DMS153 (cell line): Measurements from ENCODE around the gene NUDT2.
"Not testable (repeated sequence)": the region's sequence is repeated elsewhere in the genome, so short reads cannot be mapped to it uniquely, and the experiment has no call there.

Experiments
- DNase-seq: peaks from one replicate; lab custom pipeline; 2025; lab: John Stamatoyannopoulos, UW

NUDT2 gene

GRCh38 chr9:34335376-34335775 is 6.0 kb downstream of the NUDT2 start:
- no peak for DNase-seq

GRCh38 chr9:34337403-34337802 is 8.0 kb downstream of the NUDT2 start:
- no peak for DNase-seq

- DNase-seq = not testable (repeated sequence)
These were observed 8.7 kb downstream of the NUDT2 start for GRCh38 chr9:34338079-34338478.

GRCh38 chr9:34338665-34339385 is 9.5 kb downstream of the NUDT2 start:
- no peak for DNase-seq

- no peak for DNase-seq
These were observed 12.4 kb downstream of the NUDT2 start for GRCh38 chr9:34341659-34342295.

GRCh38 chr9:34343090-34343489 is 13.7 kb downstream of the NUDT2 start:
- no peak for DNase-seq

- no peak for DNase-seq
These were observed 14.2 kb downstream of the NUDT2 start for GRCh38 chr9:34343605-34344004.

GRCh38 chr9:34346873-34347799 is 17.8 kb downstream of the NUDT2 start:
- no peak for DNase-seq

- DNase-seq = no peak
These were observed 18.4 kb downstream of the NUDT2 start for GRCh38 chr9:34347800-34348158.

GRCh38 chr9:34349324-34349723 is 20.0 kb downstream of the NUDT2 start:
- no peak for DNase-seq

GRCh38 chr9:34352122-34352652 is 22.8 kb downstream of the NUDT2 start:
- not testable (repeated sequence) for DNase-seq

GRCh38 chr9:34352957-34353356 is 23.6 kb downstream of the NUDT2 start:
- DNase-seq = not testable (repeated sequence)

- DNase-seq = no peak
These were observed 33.3 kb downstream of the NUDT2 start for GRCh38 chr9:34362614-34363214.

GRCh38 chr9:34363619-34364351 is 34.4 kb downstream of the NUDT2 start:
- no peak for DNase-seq

GRCh38 chr9:34365282-34365681 is 35.9 kb downstream of the NUDT2 start:
- no peak for DNase-seq

- no peak for DNase-seq
These were observed 37.0 kb downstream of the NUDT2 start for GRCh38 chr9:34366365-34366764.

- not testable (repeated sequence) for DNase-seq
These were observed 38.5 kb downstream of the NUDT2 start for GRCh38 chr9:34367751-34368410.

GRCh38 chr9:34368796-34369195 is 39.4 kb downstream of the NUDT2 start:
- not testable (repeated sequence) for DNase-seq

- DNase-seq = no peak
These were observed 40.3 kb downstream of the NUDT2 start for GRCh38 chr9:34369636-34370035.

- DNase-seq = no peak
These were observed 41.1 kb downstream of the NUDT2 start for GRCh38 chr9:34370335-34370969.
